ENCODE results near the gene OR6K2.

DNA sequence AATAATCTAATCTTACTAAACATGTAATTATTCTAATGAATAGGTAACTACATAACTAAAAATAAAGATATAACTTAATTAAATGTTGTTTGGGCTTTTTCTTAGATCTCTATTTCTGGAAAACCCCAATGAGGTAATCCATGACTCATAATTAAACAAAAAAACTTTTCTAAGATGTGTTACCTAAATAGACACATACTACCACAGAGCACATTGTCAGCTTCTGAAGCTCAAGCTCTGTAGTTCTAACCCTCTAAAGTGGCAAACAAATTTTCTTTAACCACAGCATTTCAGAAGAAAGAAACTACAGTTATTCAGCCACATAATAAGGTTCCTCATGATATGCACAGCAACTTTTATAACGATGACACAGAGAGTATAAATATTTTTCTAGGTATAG, 15.9 kb upstream of the OR6K2 start:
- TF ChIP-seq, protein P1, sequence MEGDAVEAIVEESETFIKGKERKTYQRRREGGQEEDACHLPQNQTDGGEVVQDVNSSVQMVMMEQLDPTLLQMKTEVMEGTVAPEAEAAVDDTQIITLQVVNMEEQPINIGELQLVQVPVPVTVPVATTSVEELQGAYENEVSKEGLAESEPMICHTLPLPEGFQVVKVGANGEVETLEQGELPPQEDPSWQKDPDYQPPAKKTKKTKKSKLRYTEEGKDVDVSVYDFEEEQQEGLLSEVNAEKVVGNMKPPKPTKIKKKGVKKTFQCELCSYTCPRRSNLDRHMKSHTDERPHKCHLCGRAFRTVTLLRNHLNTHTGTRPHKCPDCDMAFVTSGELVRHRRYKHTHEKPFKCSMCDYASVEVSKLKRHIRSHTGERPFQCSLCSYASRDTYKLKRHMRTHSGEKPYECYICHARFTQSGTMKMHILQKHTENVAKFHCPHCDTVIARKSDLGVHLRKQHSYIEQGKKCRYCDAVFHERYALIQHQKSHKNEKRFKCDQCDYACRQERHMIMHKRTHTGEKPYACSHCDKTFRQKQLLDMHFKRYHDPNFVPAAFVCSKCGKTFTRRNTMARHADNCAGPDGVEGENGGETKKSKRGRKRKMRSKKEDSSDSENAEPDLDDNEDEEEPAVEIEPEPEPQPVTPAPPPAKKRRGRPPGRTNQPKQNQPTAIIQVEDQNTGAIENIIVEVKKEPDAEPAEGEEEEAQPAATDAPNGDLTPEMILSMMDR (IDR thresholded peaks at IDR 0.05 in 2 of 3, conservative IDR thresholded peaks at IDR 0.05 in 1 of 3; ENCODE audit: control insufficient read depth in 2 of 3, extremely low read depth in 1 of 3, insufficient read depth in 1 of 3, low read depth in 3 of 3, low read length in 3 of 3), result no peak
- TF ChIP-seq ASH2L (IDR thresholded peaks at IDR 0.05; ENCODE audit: borderline replicate concordance, low read depth) (no peak), POLR2A (IDR thresholded peaks at IDR 0.05; ENCODE audit: low read depth, low read length) (no peak), EZH2 (IDR thresholded peaks at IDR 0.05; ENCODE audit: borderline replicate concordance, control insufficient read depth, low read depth, low read length) (no peak), RAD21 (IDR thresholded peaks at IDR 0.05; ENCODE audit: insufficient read depth, low read depth, low read length) (no peak), SMC3 (IDR thresholded peaks at IDR 0.05; ENCODE audit: borderline replicate concordance, low read length) (no peak), CEBPB (IDR thresholded peaks at IDR 0.05; ENCODE audit: borderline replicate concordance in 1 of 2, low read depth in 2 of 2, low read length in 2 of 2) (no peak), ATF7 (IDR thresholded peaks at IDR 0.05; ENCODE audit: low read depth) (peak; percentile 92), GABPA (IDR thresholded peaks at IDR 0.05; ENCODE audit: low read depth) (peak; percentile 23; the same call in 1 of the 2 replicates)
- TF ChIP-seq, protein P2, sequence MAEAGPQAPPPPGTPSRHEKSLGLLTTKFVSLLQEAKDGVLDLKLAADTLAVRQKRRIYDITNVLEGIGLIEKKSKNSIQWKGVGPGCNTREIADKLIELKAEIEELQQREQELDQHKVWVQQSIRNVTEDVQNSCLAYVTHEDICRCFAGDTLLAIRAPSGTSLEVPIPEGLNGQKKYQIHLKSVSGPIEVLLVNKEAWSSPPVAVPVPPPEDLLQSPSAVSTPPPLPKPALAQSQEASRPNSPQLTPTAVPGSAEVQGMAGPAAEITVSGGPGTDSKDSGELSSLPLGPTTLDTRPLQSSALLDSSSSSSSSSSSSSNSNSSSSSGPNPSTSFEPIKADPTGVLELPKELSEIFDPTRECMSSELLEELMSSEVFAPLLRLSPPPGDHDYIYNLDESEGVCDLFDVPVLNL (IDR thresholded peaks at IDR 0.05; ENCODE audit: low read depth, low read length), result no peak
